Measurements from ENCODE around the gene SLX4IP.

The SLX4IP gene

GRCh38 chr20:10639077-10639736 lies 204.1 kb downstream of the SLX4IP start:
- Histone ChIP-seq H3K79me2 (no peaks in the 10 kb centered on the region), H3K9me3 (ENCODE audit: control insufficient read depth, low read length) (no peaks in the 10 kb centered on the region), H3K27ac (peak overlapping the region; percentile 81), H3K9ac (no peak overlapping the region), H3K36me3 (ENCODE audit: control insufficient read depth, insufficient read depth, low read length) (no peaks in the 10 kb centered on the region), H3K27me3 (ENCODE audit: control insufficient read depth, insufficient read depth, low read length) (no peaks in the 10 kb centered on the region), H3K4me2 (ENCODE audit: low read length) (no peak overlapping the region), H2AFZ (no peak overlapping the region), H3K4me1 (peaks cover 33% of the 10 kb centered on the region), H3K4me3 (ENCODE audit: low read depth, low read length) (no peak overlapping the region)
- no peak for TF ChIP-seq CTCF (IDR thresholded peaks at IDR 0.05)

- Histone ChIP-seq H3K4me3 (ENCODE audit: low read depth, low read length) (no peak overlapping the region), H3K27ac (peak overlapping the region; percentile 81), H3K36me3 (ENCODE audit: control insufficient read depth, insufficient read depth, low read length) (no peaks in the 10 kb centered on the region), H3K4me2 (ENCODE audit: low read length) (no peak overlapping the region), H3K4me1 (peaks cover 39% of the 10 kb centered on the region), H3K9ac (no peak overlapping the region), H2AFZ (no peak overlapping the region), H3K9me3 (ENCODE audit: control insufficient read depth, low read length) (no peaks in the 10 kb centered on the region), H3K79me2 (no peaks in the 10 kb centered on the region), H3K27me3 (ENCODE audit: control insufficient read depth, insufficient read depth, low read length) (no peaks in the 10 kb centered on the region)
- TF ChIP-seq CTCF (IDR thresholded peaks at IDR 0.05) = no peak
Observed at GRCh38 chr20:10639737-10640556, 204.8 kb downstream of the SLX4IP start.

GRCh38 chr20:10640897-10641296 lies 205.8 kb downstream of the SLX4IP start:
- H3K27ac ChIP-seq = peak overlapping the region; percentile 81
- no peaks in the 10 kb centered on the region for H3K9me3 ChIP-seq (ENCODE audit: control insufficient read depth, low read length)
- peaks cover 39% of the 10 kb centered on the region for H3K4me1 ChIP-seq
- H3K36me3 ChIP-seq (ENCODE audit: control insufficient read depth, insufficient read depth, low read length) = no peaks in the 10 kb centered on the region
- H3K27me3 ChIP-seq (ENCODE audit: control insufficient read depth, insufficient read depth, low read length) = no peaks in the 10 kb centered on the region
- no peaks in the 10 kb centered on the region for H3K79me2 ChIP-seq
- H3K4me3 ChIP-seq (ENCODE audit: low read depth, low read length) = no peak overlapping the region
- H2AFZ ChIP-seq = no peak overlapping the region
- TF ChIP-seq CTCF (IDR thresholded peaks at IDR 0.05) = no peak
- no peak overlapping the region for H3K4me2 ChIP-seq (ENCODE audit: low read length)
- no peak overlapping the region for H3K9ac ChIP-seq

- Histone ChIP-seq H3K4me3 (ENCODE audit: low read depth, low read length) (no peak overlapping the region), H3K4me1 (peaks cover 34% of the 10 kb centered on the region), H3K27me3 (ENCODE audit: control insufficient read depth, insufficient read depth, low read length) (no peaks in the 10 kb centered on the region), H3K79me2 (no peaks in the 10 kb centered on the region), H3K9me3 (ENCODE audit: control insufficient read depth, low read length) (no peaks in the 10 kb centered on the region), H3K9ac (no peak overlapping the region), H2AFZ (no peak overlapping the region), H3K36me3 (ENCODE audit: control insufficient read depth, insufficient read depth, low read length) (no peaks in the 10 kb centered on the region), H3K4me2 (ENCODE audit: low read length) (no peak overlapping the region), H3K27ac (no peak overlapping the region)
- no peak for TF ChIP-seq CTCF (IDR thresholded peaks at IDR 0.05)
Observed at GRCh38 chr20:10641467-10641866, 206.4 kb downstream of the SLX4IP start.
